ENCODE data around the gene IFI16.
"Not testable (repeated sequence)": the region's sequence is repeated elsewhere in the genome, so short reads cannot be mapped to it uniquely, and the experiment has no call there.

IFI16 gene

GRCh38 chr1:159089184-159089791 lies 79.6 kb downstream of the IFI16 start:
- no peak overlapping the region for H3K27ac ChIP-seq
- no peak overlapping the region for H3K4me3 ChIP-seq

- no peak overlapping the region for H3K4me3 ChIP-seq
- peak overlapping the region in 5 of 21 experiments; percentile 22 to 81 (median 56) for H3K27ac ChIP-seq
Measured at GRCh38 chr1:159090286-159091179, 80.8 kb downstream of the IFI16 start.

- Histone ChIP-seq H3K27ac (peak overlapping the region in 9 of 21 experiments; percentile 8 to 81 (median 53)), H3K4me3 (no peak overlapping the region)
Measured at GRCh38 chr1:159091180-159091560, 81.5 kb downstream of the IFI16 start.

- H3K4me3 ChIP-seq = no peak overlapping the region
- peak overlapping the region in 10 of 21 experiments; percentile 8 to 81 (median 54) for H3K27ac ChIP-seq
Measured at GRCh38 chr1:159091607-159092031, 81.9 kb downstream of the IFI16 start.

- Histone ChIP-seq H3K27ac (peak overlapping the region in 10 of 21 experiments; percentile 18 to 81 (median 56)), H3K4me3 (no peak overlapping the region)
Measured at GRCh38 chr1:159092036-159092760, 82.5 kb downstream of the IFI16 start.

GRCh38 chr1:159098596-159098995 lies 88.9 kb downstream of the IFI16 start:
- Histone ChIP-seq H3K27ac (no peak overlapping the region), H3K4me3 (no peak overlapping the region)

- H3K4me3 ChIP-seq = no peak overlapping the region
- H3K27ac ChIP-seq = no peak overlapping the region
Measured at GRCh38 chr1:159100589-159100988, 90.9 kb downstream of the IFI16 start.

GRCh38 chr1:159103021-159103420 lies 93.3 kb downstream of the IFI16 start:
- not testable (repeated sequence) for H3K27ac ChIP-seq, H3K4me3 ChIP-seq

Data from skin epidermis (tissue), 12 donors.